Breast epithelium (tissue), 3 donors: ENCODE measurements around the gene FABP3.

ENCODE experiments used
- POLR2AphosphoS5 ChIP-seq, 3 donors: sonication (generic); formaldehyde crosslinking; IDR thresholded peaks; one replicate each; pipeline ENCODE4 v1.6.1; 2017; ENCODE audit warnings: antibody characterized with exemption in 3 of 3
- TF ChIP-seq, protein P1 (sequence below), 3 donors: fragments of 450-650 bp; IDR thresholded peaks; one replicate each; pipeline ENCODE4 v1.5.1; 2016 to 2017; ENCODE audit warnings: antibody characterized with exemption in 3 of 3, mild to moderate bottlenecking in 3 of 3, moderate library complexity in 3 of 3

DNA sequence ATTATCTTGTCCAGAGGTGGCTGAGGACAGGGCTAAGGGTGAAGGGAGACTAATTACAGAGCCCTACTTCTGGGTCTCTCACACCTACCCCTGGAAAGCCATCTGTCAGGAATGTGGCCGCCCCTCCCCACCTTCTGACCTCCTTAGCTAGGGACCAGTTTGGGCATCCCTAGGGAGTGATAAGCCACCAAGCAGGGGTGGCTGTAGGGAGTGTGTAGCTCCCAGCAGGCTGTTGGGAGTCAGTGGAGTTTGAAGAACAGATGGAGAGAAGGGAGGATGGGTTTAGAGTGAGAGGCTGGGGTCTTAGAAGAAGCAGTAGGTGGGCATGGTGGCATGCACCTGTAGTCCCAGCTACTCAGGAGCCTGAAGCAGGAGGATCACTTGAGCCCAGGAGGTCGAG, 39.3 kb upstream of the FABP3 start:
- TF ChIP-seq, protein P1, sequence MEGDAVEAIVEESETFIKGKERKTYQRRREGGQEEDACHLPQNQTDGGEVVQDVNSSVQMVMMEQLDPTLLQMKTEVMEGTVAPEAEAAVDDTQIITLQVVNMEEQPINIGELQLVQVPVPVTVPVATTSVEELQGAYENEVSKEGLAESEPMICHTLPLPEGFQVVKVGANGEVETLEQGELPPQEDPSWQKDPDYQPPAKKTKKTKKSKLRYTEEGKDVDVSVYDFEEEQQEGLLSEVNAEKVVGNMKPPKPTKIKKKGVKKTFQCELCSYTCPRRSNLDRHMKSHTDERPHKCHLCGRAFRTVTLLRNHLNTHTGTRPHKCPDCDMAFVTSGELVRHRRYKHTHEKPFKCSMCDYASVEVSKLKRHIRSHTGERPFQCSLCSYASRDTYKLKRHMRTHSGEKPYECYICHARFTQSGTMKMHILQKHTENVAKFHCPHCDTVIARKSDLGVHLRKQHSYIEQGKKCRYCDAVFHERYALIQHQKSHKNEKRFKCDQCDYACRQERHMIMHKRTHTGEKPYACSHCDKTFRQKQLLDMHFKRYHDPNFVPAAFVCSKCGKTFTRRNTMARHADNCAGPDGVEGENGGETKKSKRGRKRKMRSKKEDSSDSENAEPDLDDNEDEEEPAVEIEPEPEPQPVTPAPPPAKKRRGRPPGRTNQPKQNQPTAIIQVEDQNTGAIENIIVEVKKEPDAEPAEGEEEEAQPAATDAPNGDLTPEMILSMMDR (IDR thresholded peaks at IDR 0.05): no peak
- TF ChIP-seq POLR2AphosphoS5 (IDR thresholded peaks at IDR 0.05): no peak
